Tibial nerve (tissue), 3 donors: Measurements from ENCODE around the gene PSD4.

Source experiments
- POLR2A ChIP-seq, 2 donors: fragments of 450-650 bp; IDR thresholded peaks; one replicate each; pipeline ENCODE4 v1.6.1; 2017; ENCODE audit warnings: antibody characterized with exemption in 2 of 2, mild to moderate bottlenecking in 2 of 2, moderate library complexity in 2 of 2
- TF ChIP-seq, protein P1 (sequence below), 5 experiments: fragments of 200-600 bp in 3 of 5; fragments of 450-650 bp in 2 of 5; sonication (generic) in 3 of 5; IDR thresholded peaks; one replicate each; pipeline ENCODE4 v1.5.1; 2016 to 2019; ENCODE audit warnings: antibody characterized with exemption in 5 of 5, mild to moderate bottlenecking in 3 of 5, moderate library complexity in 2 of 5

DNA sequence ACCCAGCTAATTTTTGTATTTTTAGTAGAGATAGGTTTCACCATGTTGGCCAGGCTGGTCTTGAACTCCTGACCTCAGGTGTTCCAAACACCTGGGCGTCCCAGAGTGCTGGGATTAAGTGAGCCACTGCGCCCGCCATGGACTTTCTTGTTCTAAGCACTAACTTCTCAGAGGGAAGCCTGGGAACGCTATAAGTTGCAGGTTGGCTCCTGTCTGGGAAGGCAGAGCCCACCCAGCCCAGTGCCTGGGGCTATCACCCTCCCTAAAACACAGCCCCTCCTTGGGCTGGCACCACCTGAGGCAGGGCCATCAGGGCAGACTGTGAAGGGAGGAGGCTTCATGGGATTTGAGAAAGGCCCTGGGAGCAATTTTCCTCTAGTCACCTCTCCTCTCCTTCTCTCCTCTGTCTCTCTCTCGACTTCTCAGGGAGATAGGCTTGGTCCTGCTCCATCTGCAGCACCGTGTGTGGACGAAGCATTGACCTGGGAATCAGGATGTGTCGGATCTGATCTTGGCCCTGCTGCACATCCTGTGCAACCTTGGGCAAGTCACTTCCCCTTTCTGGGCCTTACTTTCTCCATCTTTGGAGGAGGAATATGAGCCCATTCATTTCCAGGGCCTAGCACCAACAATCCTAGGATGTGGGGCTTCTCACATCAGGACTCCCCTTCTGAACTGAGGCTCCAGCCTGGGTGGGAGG lies 10.9 kb downstream of the PSD4 start:
- TF ChIP-seq, protein P1, sequence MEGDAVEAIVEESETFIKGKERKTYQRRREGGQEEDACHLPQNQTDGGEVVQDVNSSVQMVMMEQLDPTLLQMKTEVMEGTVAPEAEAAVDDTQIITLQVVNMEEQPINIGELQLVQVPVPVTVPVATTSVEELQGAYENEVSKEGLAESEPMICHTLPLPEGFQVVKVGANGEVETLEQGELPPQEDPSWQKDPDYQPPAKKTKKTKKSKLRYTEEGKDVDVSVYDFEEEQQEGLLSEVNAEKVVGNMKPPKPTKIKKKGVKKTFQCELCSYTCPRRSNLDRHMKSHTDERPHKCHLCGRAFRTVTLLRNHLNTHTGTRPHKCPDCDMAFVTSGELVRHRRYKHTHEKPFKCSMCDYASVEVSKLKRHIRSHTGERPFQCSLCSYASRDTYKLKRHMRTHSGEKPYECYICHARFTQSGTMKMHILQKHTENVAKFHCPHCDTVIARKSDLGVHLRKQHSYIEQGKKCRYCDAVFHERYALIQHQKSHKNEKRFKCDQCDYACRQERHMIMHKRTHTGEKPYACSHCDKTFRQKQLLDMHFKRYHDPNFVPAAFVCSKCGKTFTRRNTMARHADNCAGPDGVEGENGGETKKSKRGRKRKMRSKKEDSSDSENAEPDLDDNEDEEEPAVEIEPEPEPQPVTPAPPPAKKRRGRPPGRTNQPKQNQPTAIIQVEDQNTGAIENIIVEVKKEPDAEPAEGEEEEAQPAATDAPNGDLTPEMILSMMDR (IDR thresholded peaks at IDR 0.05), result no peak
- TF ChIP-seq POLR2A (IDR thresholded peaks at IDR 0.05), result no peak
